C4-2B (cell line): ENCODE data around the gene CEACAM18.

ENCODE experiments used
- ZFX ChIP-seq: fragments of 450-650 bp; IDR thresholded peaks from 2 replicates; pipeline ENCODE4 v1.6.1; 2017
- TF ChIP-seq, protein P1 (sequence below): fragments of 450-650 bp; conservative IDR thresholded peaks from 2 replicates; pipeline ENCODE4 v1.5.1; 2017; ENCODE audit warnings: mild to moderate bottlenecking

DNA sequence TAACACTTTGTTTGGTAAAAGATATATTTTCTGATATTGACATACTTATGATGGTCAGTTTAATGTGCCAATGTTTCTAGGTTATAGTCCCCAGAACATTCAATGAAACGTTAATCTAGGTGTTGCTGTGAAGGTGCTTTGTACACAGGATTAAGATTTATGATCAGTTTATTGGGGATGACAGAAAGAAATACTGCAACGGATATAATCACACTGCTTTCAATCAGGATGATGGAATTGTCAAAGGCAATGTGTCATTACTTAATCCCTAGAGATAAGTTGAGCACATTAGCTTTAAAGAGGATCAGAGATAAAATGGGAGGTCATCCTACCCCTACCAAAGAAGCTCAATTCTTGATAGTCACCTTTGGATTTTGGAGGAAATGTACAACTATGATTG is 35.6 kb downstream of the CEACAM18 start:
- TF ChIP-seq, protein P1, sequence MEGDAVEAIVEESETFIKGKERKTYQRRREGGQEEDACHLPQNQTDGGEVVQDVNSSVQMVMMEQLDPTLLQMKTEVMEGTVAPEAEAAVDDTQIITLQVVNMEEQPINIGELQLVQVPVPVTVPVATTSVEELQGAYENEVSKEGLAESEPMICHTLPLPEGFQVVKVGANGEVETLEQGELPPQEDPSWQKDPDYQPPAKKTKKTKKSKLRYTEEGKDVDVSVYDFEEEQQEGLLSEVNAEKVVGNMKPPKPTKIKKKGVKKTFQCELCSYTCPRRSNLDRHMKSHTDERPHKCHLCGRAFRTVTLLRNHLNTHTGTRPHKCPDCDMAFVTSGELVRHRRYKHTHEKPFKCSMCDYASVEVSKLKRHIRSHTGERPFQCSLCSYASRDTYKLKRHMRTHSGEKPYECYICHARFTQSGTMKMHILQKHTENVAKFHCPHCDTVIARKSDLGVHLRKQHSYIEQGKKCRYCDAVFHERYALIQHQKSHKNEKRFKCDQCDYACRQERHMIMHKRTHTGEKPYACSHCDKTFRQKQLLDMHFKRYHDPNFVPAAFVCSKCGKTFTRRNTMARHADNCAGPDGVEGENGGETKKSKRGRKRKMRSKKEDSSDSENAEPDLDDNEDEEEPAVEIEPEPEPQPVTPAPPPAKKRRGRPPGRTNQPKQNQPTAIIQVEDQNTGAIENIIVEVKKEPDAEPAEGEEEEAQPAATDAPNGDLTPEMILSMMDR = no peak
- no peak for TF ChIP-seq ZFX
